HG02588 (cell line): ENCODE results near the gene HID1.
A peak's percentile ranks its signal among the peaks of the same experiment; 100 is the strongest.
"Not testable (repeated sequence)": the region's sequence is repeated elsewhere in the genome, so short reads cannot be mapped to it uniquely, and the experiment has no call there.

ENCODE experiments used
- ATAC-seq: cut with Tn5 transposase; IDR thresholded peaks from one replicate; pipeline ENCODE4 v1.9.1; 2021; ENCODE audit warnings: mild to moderate bottlenecking, moderate library complexity; ENCODE audit not compliant: unreplicated experiment

The HID1 gene

GRCh38 chr17:74972107-74972972, at the start of gene HID1:
HID1 (minus strand) TSS chr17:74972759; CDS start chr17:74972656, 103 bp downstream.
- no peak for ATAC-seq

DNA sequence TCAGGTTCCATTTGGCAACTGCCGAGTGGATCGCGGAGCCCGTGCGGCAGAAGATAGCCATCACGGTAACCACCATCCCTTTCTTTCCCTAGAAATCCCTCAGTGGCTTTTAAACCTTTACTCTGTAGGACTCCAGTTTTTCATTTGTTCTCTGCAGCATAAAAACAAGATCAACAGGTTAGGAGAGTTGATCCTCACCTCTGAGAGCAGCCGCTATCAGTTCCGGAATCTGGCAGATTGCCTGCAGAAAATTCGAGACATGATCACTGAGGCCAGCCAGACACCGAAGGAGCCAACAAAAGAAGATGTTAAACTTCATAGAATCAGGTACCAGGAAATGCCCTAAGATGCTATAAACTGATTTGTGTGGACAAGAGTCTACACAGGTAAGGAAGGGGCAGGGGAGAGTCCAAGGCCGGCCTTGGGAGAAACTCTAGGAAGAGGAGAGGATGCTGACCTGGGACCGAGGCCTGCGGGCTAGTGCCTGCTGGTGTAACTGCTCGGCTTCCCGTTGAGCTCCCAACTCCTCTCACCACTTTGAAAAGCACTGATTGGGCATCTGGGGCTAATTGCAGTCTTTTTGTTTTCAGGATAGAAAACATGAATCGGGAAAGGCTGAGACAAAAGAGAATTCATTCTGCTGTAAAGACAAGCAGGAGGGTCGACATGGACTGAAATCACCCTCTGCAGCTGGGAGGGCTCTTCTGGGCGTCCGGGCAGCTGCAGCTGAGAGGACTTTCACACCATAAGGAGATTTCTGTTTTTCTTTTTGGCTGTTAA, 48.0 kb upstream of the HID1 start:
- no peak for ATAC-seq

GRCh38 chr17:75019710-75020109, 47.2 kb upstream of the HID1 start:
- no peak for ATAC-seq

DNA sequence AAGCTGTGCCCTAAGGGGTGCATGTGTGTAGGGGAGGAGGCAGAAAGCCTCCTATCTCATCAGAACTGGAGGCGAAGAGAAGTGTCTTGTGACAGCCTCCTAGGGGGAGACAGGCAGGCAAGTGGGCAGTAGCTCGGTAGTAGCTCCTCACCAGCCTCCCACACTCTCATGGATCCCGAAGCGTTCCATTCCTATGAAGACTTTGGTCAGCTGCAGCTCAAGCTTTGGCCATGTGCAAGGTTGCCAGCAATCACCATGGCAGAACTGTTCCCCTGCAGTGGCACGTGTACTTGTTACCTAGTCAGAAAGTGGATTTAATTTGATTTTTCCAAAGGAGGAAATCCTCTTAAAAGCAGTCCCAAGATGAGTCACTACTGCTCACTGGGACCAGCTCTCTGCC, 46.6 kb upstream of the HID1 start:
- ATAC-seq = no peak

GRCh38 chr17:75013092-75013559, 40.6 kb upstream of the HID1 start:
- no peak for ATAC-seq

- ATAC-seq = peak; percentile 78
Observed at GRCh38 chr17:75012346-75013091, 40.0 kb upstream of the HID1 start, which contains the start of gene MRPL58. MRPL58 (plus strand) TSS chr17:75012670; CDS start chr17:75012687, 17 bp downstream.

GRCh38 chr17:75012096-75012345, 39.5 kb upstream of the HID1 start:
- ATAC-seq = no peak

DNA sequence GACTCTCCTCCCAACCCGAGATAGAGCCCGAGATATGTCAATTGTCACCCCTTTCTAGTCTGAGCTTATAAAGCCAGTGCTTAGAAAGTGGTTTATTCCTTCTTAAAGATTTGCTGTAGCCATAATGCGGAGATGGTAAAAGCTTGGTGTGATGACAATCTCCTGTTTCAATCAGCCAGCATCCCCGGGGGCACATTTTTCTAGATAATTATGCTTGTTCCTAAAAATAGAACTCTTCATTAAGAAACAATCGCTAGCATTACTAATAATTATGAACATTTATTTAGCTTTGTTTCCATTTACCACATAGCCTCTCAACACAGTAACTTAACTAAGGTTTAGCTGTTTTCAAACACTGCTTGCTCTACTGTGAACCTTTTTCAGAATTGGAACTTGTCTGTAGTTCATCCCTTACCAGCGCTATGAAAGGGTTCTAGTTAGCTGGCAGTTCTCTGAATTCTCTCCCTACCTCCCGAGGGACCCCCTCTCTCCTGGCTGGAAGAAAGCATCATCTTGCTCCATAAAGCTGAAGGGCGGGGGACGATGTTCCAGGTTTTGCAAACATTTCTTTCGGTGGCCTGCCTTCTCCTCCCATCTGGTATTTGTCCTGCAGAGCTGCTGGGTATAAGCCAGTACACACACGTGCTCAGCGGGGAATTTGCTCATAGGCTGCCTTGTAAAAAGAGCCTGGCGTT, 39.0 kb upstream of the HID1 start:
- no peak for ATAC-seq

- ATAC-seq = no peak
Observed at GRCh38 chr17:75010683-75011400, 38.3 kb upstream of the HID1 start.

GRCh38 chr17:75009139-75009724, 36.7 kb upstream of the HID1 start:
- no peak for ATAC-seq

GRCh38 chr17:75008373-75008772, 35.8 kb upstream of the HID1 start:
- no peak for ATAC-seq

DNA sequence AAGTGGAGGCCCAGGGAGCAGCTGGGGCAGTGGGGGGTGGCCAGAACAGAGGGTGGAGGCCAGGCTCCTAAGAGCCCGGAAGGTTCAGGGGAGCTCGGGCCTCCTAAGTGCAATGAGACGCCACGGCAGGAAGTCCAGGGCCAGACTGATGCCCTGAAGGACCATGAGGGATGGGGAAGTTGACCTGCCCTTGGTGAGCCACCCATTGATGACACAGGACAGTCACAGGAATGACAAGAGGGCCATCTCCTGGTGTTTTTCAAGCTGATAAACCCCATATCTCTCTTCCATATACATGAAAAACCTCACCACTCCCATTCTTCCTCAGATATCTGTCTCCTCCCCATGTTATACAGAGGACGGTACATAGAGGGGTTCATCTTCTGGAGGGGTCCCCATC, 34.1 kb upstream of the HID1 start:
- no peak for ATAC-seq

DNA sequence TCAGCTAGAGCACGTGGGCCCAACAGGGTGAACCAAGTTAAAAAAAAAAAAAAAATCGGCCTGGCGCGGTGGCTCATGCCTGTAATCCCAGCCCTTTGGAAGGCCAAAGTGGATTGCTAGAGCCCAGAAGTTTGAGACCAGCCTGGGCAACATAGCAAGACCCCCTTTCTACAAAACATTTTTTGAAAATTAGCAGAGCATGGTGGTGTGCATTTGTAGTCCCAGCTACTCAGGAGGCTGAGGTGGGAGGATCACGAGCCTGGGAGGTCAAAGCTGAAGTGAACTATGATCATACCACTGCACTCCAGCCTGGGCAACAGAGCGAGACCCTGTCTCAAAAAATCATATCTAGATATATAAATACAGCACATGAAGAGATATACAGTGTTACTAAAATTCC, 33.5 kb upstream of the HID1 start:
- ATAC-seq = not testable (repeated sequence)

GRCh38 chr17:75005291-75005690, 32.7 kb upstream of the HID1 start:
- no peak for ATAC-seq

DNA sequence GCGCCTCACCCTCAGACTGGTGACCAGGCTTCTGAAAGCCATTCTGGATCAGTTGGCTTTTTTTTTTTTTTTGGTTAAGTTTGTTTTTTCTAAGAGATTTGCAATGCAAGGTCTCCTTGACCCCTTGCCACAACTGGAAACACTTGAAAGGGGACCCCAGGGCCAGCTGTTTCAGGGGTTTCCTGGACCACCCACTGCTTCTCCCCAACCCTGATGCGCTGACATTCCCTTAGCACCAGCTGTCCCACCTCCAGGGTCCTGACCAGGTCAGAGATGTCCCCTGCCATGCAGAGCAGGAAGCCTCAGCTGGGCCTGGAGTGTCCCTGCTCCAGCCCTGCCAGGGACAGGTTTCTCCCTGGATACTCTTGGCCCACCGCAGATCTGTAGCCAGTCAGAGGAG, 31.8 kb upstream of the HID1 start:
- ATAC-seq = no peak

- ATAC-seq = no peak
Observed at GRCh38 chr17:75003957-75004355, 31.4 kb upstream of the HID1 start.

DNA sequence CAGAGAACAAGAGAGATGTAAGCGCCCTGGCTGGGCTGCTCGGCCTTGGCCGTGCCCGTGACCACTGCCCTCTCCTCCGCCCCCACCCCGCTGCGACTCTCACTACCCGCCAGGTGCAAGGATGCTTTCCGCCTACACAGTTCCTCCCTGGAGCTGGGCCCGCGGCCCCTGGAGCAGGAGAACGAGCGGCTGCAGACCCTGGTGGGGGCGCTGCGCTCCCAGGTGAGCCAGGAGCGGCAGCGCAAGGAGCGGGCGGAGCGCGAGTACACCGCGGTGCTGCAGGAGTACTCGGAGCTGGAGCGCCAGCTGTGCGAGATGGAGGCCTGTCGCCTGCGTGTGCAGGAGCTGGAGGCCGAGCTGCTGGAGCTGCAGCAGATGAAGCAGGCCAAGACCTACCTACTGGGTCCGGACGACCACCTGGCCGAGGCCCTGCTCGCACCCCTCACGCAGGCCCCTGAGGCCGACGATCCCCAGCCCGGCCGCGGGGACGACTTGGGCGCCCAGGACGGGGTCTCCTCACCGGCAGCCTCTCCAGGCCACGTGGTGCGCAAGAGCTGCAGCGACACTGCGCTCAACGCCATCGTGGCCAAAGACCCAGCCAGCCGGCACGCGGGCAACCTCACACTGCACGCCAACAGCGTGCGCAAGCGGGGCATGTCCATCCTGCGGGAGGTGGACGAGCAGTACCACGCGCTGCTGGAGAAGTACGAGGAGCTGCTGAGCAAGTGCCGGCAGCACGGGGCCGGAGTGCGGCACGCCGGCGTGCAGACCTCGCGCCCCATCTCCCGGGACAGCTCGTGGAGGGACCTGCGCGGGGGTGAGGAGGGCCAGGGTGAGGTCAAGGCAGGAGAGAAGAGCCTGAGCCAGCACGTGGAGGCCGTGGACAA, 30.8 kb upstream of the HID1 start:
- no peak for ATAC-seq

DNA sequence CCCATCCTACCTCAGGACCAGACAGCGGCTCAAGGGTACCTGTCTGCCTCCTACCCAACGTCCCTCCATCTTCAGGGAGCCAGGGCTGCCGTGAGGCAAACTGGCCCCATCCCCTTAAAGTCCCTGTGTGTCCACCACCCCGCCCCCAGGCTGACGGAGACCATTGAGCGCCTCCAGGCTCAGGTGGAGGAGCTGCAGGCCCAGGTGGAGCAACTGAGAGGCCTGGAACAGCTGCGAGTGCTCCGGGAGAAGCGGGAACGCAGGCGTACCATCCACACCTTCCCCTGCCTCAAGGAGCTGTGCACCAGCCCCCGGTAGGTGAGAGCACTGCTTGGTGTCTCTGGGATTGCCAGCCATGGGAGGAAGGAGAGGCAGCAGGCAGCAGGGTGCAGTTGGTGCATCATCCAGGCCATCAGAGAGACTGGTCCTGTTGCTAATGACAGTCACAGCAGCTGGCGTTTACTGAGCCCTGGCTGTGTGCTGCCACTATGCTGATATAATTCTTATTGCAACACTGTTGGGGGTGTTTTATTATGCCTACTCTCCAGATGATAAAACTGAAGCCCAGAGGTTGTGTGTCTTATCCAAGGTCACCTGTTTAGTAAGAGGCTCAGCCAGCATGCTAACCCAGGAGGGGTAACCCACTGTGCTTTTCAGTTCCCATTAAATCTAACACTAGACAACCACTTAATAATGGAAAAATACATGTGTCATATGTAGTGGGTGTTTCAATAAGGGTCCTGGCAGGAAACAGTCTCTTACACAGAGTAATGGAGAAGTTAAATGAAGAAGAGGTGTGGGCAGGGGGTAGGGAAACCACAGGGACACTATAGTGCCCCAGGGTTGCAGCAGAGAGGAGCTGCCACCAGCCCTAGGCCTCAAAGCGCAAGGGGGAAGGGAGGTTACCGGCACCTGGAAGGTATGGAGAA, 29.6 kb upstream of the HID1 start:
- no peak for ATAC-seq
